Lung (tissue), 12 donors: Measurements from ENCODE around the gene MBNL3. TPM values are rescaled to one million over a fixed set of nuclear protein-coding genes. Genes with fewer than 3 reads are reported as not detected.
A peak's percentile ranks its signal among the peaks of the same experiment; 100 is the strongest.

Experiments
- ATAC-seq: fragments of 200-7000 bp; cut with Tn5 transposase; one replicate; pipeline ENCODE4 v1.9.1; 2020; ENCODE audit warnings: moderate number of reproducible peaks; ENCODE audit not compliant: insufficient read depth, low FRiP score
- DNase-seq, 3 donors: peaks; one replicate each; pipeline ENCODE4 v3.0.0-alpha.2; 2013 to 2017
- H3K27ac ChIP-seq, 2 donors: one replicate each; pipeline ENCODE4 v1.5.1; 2013; ENCODE audit warnings: mild to moderate bottlenecking in 2 of 2, moderate library complexity in 2 of 2, control low read depth in 1 of 2, inconsistent platforms in 1 of 2, low read depth in 1 of 2, low read length in 1 of 2
- H3K27me3 ChIP-seq, 3 donors: one replicate each; pipeline ENCODE4 v1.5.1; 2013; ENCODE audit warnings: low read length in 2 of 3; ENCODE audit not compliant: control insufficient read depth in 3 of 3, insufficient read depth in 3 of 3
- H3K36me3 ChIP-seq, 4 donors: one replicate each; pipeline ENCODE4 v1.5.1; 2013; ENCODE audit warnings: low read length in 4 of 4, mild to moderate bottlenecking in 1 of 4, moderate library complexity in 1 of 4; ENCODE audit not compliant: control insufficient read depth in 4 of 4, insufficient read depth in 4 of 4
- H3K4me1 ChIP-seq, 5 donors: one replicate each; pipeline ENCODE4 v1.5.1; 2013; ENCODE audit warnings: low read length in 5 of 5, mild to moderate bottlenecking in 2 of 5, moderate library complexity in 1 of 5; ENCODE audit not compliant: control insufficient read depth in 5 of 5, insufficient read depth in 5 of 5
- H3K4me3 ChIP-seq: one replicate; pipeline ENCODE4 v1.5.1; 2013; ENCODE audit warnings: mild to moderate bottlenecking, control low read depth, moderate library complexity
- H3K9ac ChIP-seq, 2 donors: one replicate each; pipeline ENCODE4 v1.5.1; 2013; ENCODE audit warnings: low read length in 2 of 2, control low read depth in 1 of 2; ENCODE audit not compliant: insufficient read depth in 1 of 2
- H3K9me3 ChIP-seq, 4 donors: one replicate each; pipeline ENCODE4 v1.5.1; 2013; ENCODE audit warnings: low read length in 3 of 4, mild to moderate bottlenecking in 1 of 4, moderate library complexity in 1 of 4; ENCODE audit not compliant: control insufficient read depth in 4 of 4, insufficient read depth in 3 of 4
- WGBS, 2 donors: extraction: QIAGEN DNeasy Blood & Tissue Kit; methylation state at CpG; one replicate each; pipeline ENCODE4 v1.1.7; 2013; 5-methylcytosine and 5-hydroxymethylcytosine counted together
- polyA plus RNA-seq, 2 donors: library from polyadenylated mRNA; stranded (reverse); fragments of 200-250 nt; gene quantifications; one replicate each; pipeline ENCODE4 v1.2.1, GENCODE V29; 2013
- total RNA-seq, 2 donors: library from RNA; depleted of rRNA in 1 of 2; stranded (reverse); fragments of >200 nt in 1 of 2; gene quantifications; one replicate each; pipeline ENCODE4 v1.2.1, GENCODE V29; 2014 to 2021
- TF ChIP-seq, protein P1 (sequence below): IDR thresholded peaks from 2 replicates; pipeline ENCODE4 v1.5.1; 2012; ENCODE audit warnings: mild to moderate bottlenecking; ENCODE audit errors: control extremely low read depth, extremely low read depth
- donor health status: control.
- donor health status: control.
- donor health status: Bipolar disorder and iron deficiency.
- donor health status: healthy.
- donor health status: DM: yes; HTN: yes; CAD: no.

MBNL3 gene
- total and polyA plus RNA-seq, 4 donors: 2.1 to 27.2 (median 11.1) TPM

DNA sequence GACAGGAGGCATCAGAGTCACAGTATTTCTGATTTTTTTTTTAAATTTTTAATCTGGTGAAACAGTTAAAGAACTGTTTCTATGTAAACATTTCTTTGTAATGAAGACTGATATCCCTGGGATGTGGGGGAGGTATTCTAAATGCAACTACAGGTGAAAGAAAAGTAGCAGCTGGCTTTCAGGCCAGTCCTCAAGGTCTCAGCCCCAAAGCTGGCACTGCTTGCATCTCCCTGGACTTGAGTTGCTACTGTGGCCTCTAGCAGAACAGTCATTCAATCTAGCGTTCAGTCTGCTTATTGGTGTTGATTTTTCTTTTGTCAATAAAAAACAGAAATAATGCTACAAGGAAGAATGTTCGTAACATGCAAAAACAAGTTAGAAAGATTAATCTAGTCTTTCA is 4.9 kb downstream of the MBNL3 start:
- Histone ChIP-seq H3K27me3 (peaks cover 0 to 22% (median 21%) of the 10 kb centered on the region in 3 donors), H3K27ac (no peak overlapping the region), H3K36me3 (no peaks in the 10 kb centered on the region), H3K4me3 (no peak overlapping the region), H3K9me3 (no peaks in the 10 kb centered on the region), H3K9ac (no peak overlapping the region), H3K4me1 (peaks cover 0 to 22% (median 0%) of the 10 kb centered on the region in 5 donors)
- WGBS, 2 donors: 76 to 79% methylated on average over 2 of the region's 2 CpGs
- no peak for ATAC-seq
- no peak for DNase-seq
- TF ChIP-seq, protein P1, sequence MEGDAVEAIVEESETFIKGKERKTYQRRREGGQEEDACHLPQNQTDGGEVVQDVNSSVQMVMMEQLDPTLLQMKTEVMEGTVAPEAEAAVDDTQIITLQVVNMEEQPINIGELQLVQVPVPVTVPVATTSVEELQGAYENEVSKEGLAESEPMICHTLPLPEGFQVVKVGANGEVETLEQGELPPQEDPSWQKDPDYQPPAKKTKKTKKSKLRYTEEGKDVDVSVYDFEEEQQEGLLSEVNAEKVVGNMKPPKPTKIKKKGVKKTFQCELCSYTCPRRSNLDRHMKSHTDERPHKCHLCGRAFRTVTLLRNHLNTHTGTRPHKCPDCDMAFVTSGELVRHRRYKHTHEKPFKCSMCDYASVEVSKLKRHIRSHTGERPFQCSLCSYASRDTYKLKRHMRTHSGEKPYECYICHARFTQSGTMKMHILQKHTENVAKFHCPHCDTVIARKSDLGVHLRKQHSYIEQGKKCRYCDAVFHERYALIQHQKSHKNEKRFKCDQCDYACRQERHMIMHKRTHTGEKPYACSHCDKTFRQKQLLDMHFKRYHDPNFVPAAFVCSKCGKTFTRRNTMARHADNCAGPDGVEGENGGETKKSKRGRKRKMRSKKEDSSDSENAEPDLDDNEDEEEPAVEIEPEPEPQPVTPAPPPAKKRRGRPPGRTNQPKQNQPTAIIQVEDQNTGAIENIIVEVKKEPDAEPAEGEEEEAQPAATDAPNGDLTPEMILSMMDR: no peak

DNA sequence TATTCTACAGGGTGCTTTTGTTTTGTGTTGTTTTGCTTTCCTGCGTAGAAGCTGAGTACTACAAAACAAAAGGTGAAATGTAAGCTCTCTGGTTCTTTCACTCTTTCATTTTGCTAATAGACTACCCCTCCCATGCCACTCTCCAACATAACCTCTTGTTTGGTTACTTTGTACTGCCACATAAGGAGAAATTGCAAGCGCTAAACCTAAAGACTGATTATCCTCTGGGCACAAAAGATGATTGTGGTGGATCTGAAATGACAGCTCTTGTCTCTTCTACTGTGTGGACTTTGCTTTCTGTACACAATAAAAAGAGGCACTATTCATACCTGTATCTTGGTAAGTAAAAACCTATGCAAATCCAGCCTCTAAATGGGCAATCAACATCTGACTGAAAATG is 5.3 kb downstream of the MBNL3 start:
- Histone ChIP-seq H3K9ac (no peak overlapping the region), H3K4me1 (peaks cover 0 to 22% (median 0%) of the 10 kb centered on the region in 5 donors), H3K4me3 (no peak overlapping the region), H3K9me3 (no peaks in the 10 kb centered on the region), H3K27me3 (peaks cover 0 to 21% (median 21%) of the 10 kb centered on the region in 3 donors), H3K27ac (no peak overlapping the region), H3K36me3 (no peaks in the 10 kb centered on the region)
- TF ChIP-seq, protein P1: no peak
- 64 to 88% methylated on average over 2 of the region's 2 CpGs for WGBS, 2 donors
- ATAC-seq: no peak
- DNase-seq: no peak

DNA sequence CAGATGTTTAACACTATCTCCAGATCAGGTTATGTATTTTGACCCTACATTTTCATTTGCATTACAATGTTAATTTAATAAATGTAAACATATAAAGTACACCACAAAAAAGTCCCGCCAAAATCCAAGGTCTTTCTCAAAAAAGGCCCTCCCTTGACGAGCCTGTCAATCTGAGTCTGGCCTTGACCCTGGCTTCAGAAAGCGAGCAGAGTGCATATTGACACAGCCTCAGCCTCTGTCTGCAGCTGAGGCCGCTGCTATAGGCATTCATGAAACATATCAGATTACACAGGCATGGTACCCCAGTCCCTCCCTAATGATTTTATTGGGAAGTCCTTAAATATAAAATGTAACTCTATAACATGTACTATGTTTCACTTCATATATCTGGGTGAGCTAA is 6.2 kb downstream of the MBNL3 start:
- Histone ChIP-seq H3K9me3 (no peaks in the 10 kb centered on the region), H3K4me3 (no peak overlapping the region), H3K36me3 (no peaks in the 10 kb centered on the region), H3K27ac (no peak overlapping the region), H3K27me3 (peaks cover 0 to 20% (median 20%) of the 10 kb centered on the region in 3 donors), H3K9ac (no peak overlapping the region), H3K4me1 (peaks cover 0 to 20% (median 0%) of the 10 kb centered on the region in 5 donors)
- 61 to 90% methylated on average over 4 of the region's 4 CpGs for WGBS, 2 donors
- TF ChIP-seq, protein P1: no peak
- ATAC-seq: no peak
- no peak for DNase-seq

DNA sequence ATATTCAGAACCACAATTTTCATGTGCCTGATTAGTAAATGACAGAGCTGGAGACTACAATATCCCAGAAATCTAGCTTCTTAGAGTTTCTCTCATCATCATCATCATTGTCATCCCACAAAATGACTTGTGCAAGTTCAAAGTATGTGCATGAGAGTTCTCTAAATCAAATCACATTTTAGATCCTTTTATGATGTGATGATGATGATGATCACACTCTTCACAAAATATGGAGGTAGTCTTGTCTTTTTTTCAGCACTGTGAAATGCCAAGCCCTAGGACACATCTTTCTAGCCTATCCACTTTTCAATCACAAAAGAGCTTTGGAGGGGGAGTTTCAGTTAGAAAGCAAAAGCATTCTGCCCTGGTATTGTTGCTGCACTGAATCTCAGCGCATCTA is 7.4 kb downstream of the MBNL3 start:
- ATAC-seq (no peak), DNase-seq (peak in 1 of 3 donors; percentile 28)
- H3K27me3 ChIP-seq: peaks cover 0 to 26% (median 18%) of the 10 kb centered on the region in 3 donors
- 81 to 92% methylated on average over 1 of the region's 1 CpG for WGBS, 2 donors
- no peak overlapping the region for H3K4me3 ChIP-seq
- H3K36me3 ChIP-seq: no peaks in the 10 kb centered on the region
- H3K4me1 ChIP-seq: peaks cover 0 to 12% (median 0%) of the 10 kb centered on the region in 5 donors
- TF ChIP-seq, protein P1: no peak
- H3K9ac ChIP-seq: peak overlapping the region in 1 of 2 donors; percentile 71
- no peak overlapping the region for H3K27ac ChIP-seq
- no peaks in the 10 kb centered on the region for H3K9me3 ChIP-seq
